GM19351 (cell line): ENCODE results near the gene CALML5.

ENCODE experiments used
- ATAC-seq: cut with Tn5 transposase; IDR thresholded peaks from one replicate; pipeline ENCODE4 v1.9.1; 2021; ENCODE audit warnings: mild to moderate bottlenecking, moderate library complexity; ENCODE audit not compliant: unreplicated experiment

CALML5 gene

GRCh38 chr10:5517546-5517945, 18.2 kb upstream of the CALML5 start:
- no peak for ATAC-seq

- no peak for ATAC-seq
These were observed 16.8 kb upstream of the CALML5 start for GRCh38 chr10:5515948-5516761.

GRCh38 chr10:5514226-5514850, 15.0 kb upstream of the CALML5 start:
- ATAC-seq = no peak

- ATAC-seq = no peak
These were observed 13.7 kb upstream of the CALML5 start for GRCh38 chr10:5512881-5513612.

- no peak for ATAC-seq
These were observed 13.0 kb upstream of the CALML5 start for GRCh38 chr10:5512331-5512730.

- no peak for ATAC-seq
These were observed 12.5 kb upstream of the CALML5 start for GRCh38 chr10:5511885-5512280.

GRCh38 chr10:5511231-5511884, 12.0 kb upstream of the CALML5 start:
- ATAC-seq = no peak

GRCh38 chr10:5510281-5511072, 11.1 kb upstream of the CALML5 start:
- no peak for ATAC-seq

- ATAC-seq = no peak
These were observed 10.3 kb upstream of the CALML5 start for GRCh38 chr10:5509691-5510090.

- ATAC-seq = no peak
These were observed 9.9 kb upstream of the CALML5 start for GRCh38 chr10:5509236-5509635.

- no peak for ATAC-seq
These were observed 9.4 kb upstream of the CALML5 start for GRCh38 chr10:5508786-5509185.

- no peak for ATAC-seq
These were observed 8.8 kb upstream of the CALML5 start for GRCh38 chr10:5508161-5508604.

- no peak for ATAC-seq
These were observed 8.3 kb upstream of the CALML5 start for GRCh38 chr10:5507649-5508131.

- no peak for ATAC-seq
These were observed 7.6 kb upstream of the CALML5 start for GRCh38 chr10:5506751-5507648.

GRCh38 chr10:5506246-5506645, 6.9 kb upstream of the CALML5 start:
- ATAC-seq = no peak

- no peak for ATAC-seq
These were observed 5.0 kb upstream of the CALML5 start for GRCh38 chr10:5504146-5505072.

- no peak for ATAC-seq
These were observed 4.1 kb upstream of the CALML5 start for GRCh38 chr10:5503477-5503835.
